ENCODE results near the gene RHBDL1.

RHBDL1 gene

DNA sequence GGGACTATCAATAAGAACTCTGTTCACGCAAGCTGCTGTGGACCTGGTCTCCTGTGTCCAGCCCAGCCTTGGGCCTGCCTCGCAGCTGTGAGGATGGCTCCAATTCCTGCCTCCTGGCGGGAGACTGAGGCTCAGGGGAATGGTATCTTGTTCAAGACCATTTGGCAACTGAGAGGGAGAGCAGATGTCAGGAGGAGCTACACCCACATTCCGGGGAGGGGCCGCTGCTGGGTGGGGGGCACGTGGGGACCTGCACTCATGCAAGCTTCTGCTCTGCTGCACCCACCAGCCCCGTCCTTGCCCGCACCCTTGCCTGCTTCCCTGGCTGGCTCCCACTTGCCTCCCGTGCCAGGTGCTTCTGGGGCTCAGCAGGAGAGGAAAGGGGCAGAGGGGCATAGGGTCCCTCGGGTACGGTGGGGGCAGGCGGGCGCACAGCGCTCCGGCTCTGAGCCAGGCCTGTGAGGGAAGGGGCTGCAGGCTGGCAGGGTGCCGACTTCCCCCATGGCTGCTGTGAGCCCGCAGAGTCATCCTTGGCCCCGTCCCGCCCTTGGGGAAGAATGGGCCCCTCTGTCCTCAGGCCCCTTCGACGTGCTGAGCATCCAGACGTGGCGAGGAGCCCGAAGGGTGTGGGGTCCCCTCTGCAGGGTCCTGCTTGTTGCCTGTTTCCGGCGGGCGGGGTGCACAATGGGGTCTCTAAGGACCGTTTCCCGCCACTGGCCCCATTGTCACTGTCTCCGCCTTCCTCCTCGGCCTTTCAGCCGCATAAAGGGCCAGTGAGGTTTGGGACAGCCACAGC lies 42.2 kb downstream of the RHBDL1 start:
- no peak for DNase-seq (ENCODE audit: low read depth in 2 of 3, low spot score in 1 of 3)

DNA sequence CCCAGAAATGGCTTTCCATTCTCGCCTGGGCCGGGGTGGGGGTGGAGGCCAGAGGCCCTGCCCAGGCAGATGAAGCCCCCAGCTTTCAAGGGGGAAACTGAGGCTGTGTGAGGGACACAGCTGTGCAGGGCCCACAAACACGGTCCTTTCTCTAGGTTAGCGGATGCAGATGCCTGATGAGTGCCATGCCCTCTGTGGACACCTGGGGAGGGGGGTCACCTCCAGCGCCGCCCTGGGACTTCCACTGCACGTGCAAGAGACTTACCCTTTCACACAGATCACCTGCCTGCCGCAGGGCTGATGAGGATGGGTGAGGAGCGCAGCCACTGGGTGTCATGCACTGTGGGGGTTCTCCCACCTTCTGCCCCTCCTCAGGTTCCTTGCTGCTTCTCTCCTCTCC lies 42.9 kb downstream of the RHBDL1 start:
- DNase-seq (ENCODE audit: low read depth in 2 of 3, low spot score in 1 of 3): no peak

DNA sequence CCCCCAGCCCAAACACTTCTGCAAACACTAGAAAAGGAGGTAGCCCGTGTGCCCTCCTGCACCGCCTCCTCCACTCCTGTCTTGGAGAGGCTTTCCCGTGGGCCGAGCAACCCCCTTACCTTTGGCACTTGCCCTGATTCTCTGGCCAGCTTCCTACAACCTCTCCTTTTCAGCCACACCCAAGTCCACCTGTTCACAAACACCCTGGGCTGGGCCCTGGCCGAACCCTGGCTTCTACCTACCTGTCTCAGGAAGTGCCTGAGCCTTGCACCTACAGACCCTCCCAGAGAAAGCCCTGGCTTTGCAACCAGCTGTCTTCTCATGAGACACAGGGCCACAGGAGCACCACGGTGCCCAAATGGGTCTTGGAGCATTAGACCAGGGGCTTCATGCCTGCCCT lies 43.5 kb downstream of the RHBDL1 start:
- no peak for DNase-seq (ENCODE audit: low read depth in 2 of 3, low spot score in 1 of 3)

DNA sequence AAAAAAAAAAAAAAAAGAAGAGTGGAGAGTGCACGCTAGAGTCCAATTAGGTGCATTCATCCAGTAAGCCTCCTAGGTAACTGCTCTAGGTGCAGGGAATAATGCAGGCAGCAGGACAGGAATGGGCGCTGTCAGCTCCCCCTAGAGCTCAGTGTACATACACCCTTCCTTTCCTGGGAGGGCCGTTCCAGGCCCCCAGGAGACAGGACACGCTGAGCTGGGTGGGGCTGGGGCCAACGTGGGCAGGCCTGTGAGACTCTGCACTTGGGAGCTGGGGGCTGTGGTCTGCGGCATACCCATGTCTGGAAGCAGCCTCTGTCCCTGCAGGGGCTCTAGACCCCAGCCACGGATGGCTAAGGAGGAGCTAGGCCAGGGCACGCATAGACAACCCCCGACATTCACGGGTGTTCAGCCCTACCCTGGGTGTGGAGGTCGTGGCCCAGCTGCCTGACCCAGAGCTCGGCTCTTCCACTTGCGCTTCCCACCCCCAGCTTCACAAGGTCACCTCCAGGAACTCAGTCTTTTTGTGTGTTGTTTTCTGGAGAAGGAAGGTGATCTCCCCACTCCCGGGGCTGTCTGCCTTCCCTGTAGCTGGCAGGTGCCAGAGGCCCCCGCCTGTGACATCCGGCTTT lies 44.5 kb downstream of the RHBDL1 start:
- no peak for DNase-seq (ENCODE audit: low read depth in 2 of 3, low spot score in 1 of 3)

DNA sequence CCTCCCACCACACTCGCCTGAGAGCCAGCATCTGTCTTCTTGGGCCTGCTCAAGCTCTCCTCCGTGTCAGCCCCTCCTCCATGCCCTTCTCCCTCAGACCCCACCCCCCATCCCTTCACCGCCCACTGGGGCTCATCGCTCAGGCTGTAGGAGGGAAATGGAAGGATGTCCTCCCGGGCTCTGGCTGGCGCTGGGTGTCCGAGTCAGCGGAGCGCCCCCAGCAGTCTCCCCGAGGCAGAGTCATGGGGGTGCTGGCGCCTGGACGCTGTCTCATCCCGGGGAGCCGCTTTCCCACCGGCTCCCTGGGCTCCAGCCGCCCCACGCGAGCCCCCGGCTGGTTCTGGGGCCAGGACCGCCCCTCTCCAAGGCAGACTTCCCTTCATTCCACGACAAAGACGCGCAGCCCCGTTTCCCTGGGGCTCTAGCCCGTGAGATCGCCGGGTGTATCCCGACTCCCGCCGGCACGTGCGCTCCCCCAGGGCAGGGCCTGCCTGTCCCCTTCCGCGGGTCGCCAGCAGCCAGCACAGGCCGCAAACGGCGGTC lies 45.0 kb downstream of the RHBDL1 start:
- peak in 1 of 3 donors; percentile 28 for DNase-seq (ENCODE audit: low read depth in 2 of 3, low spot score in 1 of 3)

DNA sequence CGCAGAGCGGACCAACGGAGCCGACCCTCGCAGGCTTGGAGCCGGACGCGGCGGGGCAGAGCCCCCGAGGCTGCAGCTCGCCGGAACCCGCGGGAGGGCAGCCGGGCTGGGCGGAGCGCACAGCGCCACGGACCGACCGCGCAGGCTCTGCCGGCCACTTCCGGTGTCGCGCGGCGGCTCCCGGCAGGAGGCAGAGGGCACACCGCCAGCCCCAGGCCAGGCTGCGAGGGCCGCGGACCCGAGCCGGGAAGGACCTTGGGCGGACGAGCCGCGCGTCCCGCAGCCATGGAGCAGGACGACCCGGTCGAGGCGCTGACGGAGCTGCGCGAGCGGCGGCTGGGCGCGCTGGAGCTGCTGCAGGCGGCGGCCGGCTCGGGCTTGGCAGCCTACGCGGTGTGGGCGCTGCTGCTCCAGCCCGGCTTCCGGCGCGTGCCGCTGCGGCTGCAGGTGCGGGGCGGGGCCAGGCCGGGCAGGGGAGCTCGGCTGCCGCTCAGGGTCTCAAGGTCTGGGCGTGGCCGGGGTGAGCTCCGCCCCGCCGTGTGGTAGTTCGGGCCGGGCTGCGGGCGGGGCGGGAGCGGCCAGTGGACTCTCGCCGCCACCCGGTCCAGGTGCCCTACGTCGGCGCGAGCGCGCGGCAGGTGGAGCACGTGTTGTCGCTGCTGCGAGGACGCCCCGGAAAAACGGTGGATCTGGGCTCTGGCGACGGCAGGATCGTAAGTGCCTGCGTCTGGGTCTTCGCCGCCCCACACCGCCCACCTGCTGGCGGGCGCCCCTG lies 45.7 kb downstream of the RHBDL1 start, which contains the start of gene ANTKMT:
Gene ANTKMT, plus strand, starts transcription at position 157 of the 775 bp plus-strand sequence. Its CDS starts 129 bp downstream, at position 286.
- peak; percentile 50 to 74 (median 52) for DNase-seq (ENCODE audit: low read depth in 2 of 3, low spot score in 1 of 3)

DNA sequence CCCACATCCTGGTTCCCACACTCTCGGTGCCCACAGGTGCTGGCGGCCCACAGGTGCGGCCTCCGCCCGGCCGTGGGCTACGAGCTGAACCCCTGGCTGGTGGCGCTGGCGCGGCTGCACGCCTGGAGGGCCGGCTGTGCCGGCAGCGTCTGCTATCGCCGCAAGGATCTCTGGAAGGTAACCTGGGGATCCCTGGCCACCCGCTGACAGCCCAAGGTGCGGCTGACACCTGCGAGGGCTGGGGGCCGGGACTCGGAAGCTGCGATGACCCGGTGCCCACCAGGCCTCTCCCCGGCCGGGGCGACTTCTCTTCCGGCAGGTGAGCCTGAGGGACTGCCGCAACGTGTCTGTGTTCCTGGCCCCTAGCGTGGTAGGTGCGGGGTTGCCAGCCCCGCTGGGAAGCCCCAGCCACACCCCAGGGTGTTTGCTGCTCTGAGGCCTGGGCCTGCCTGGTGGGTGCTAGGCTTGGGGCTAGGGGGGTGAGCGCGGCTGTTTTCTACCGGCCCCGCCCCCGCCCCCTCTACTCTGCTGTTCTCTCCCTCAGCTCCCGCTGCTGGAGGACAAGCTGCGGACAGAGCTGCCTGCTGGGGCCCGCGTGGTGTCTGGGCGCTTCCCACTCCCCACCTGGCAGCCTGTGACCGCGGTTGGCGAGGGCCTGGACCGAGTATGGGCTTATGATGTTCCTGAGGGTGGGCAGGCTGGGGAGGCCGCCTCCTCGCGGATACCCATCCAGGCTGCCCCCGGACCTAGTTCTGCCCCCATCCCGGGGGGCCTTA lies 46.5 kb downstream of the RHBDL1 start:
- DNase-seq (ENCODE audit: low read depth in 2 of 3, low spot score in 1 of 3): no peak

DNA sequence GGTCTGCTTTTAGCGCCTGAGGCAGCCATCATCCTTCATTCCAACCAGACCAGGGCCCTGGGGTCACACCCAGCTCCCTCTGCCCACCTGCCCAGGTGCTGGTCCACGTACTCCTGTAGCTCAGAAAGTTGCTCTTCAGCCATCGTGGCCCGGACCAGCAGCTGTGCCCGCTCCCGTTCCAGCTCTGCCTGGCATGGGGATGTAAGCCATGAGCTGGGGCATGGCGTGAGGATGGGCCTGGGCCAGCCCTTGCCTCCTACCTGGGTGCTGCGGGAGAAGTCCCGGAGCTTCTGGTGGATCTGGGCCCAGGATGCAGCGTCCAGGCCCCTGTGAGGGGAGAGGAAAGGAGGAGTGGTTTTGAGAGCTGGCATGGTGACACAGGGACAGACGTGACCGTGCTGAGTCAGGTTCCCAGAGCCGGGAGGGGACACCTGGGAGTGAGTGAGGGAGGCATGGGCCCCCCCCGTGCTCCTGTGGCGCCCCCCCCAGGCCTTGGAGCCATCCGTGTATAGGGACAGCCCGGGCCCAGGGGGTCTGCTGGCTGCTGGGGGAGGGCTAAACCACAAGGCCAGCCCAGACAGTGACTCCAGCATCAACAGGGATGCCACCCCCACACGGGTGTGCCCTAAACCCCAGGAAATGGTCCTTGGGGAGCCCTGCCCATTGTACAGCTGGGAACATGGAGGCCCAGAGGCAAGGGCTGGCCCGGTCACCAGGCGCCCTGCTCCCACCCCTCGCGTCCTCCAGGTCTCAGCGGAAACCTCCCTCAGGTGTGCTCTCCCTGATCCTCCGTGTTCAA lies 47.6 kb downstream of the RHBDL1 start:
- no peak for DNase-seq (ENCODE audit: low read depth in 2 of 3, low spot score in 1 of 3)

DNA sequence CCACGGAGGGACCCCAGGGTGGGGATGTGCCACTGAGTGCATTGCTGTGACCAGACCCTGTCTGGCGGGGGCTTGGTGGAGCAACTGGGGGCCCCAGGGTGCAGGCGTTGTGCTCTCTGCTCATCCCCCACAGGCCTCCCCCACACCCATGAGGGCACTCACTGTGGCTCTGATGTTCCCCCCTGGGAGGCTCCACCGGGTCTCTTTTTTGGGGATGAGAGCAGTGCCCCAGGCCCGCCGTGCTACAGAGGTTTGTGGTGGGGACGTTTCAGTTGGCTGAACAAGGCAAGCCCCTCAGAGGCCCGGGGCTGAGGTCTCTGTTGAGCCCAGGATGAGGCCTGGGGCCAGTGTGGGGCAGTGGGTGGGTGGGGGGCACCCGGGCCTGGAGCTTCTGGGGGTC lies 48.2 kb downstream of the RHBDL1 start:
- no peak for DNase-seq (ENCODE audit: low read depth in 2 of 3, low spot score in 1 of 3)

DNA sequence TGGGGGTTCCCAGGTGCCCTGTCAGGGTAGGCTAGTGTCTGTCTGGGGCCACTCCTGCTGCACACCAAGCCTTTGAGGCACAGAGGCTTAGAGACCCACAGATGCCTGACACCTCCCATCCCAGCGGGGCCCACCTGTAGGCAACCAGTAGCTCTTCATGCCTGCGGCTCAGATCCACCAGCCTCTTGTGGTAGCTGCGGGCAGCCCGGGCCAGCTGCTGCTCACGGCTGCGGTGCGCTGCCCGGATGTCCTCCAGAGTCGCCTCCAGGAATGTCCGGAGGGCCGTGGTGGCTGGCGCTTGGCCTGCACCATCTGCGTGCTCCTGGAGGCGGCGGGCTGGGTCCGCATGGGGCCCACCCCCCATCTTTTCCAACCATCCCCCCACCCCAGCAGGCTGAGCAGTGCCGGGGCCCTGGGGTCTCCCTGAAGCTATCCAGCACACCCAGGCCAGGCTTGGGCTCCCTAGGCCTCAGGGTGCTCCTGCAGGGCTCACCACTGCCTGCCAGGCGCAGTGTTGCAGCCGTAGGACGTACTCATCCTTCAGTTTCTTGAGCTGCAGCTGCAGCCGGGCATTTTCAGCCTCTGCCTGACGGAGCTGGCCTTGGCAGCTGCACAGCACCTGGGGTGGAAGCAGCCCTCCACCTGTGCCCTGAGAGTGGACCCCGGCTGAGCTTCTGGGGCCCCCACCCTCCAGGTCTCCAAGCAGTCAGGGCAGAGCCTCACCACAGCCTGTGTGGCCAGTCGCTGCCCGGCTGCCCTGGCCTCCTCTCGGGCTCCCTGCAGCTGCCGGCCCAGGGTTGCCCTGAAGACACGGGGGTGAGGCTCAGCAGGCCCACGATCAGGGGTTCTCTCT lies 48.9 kb downstream of the RHBDL1 start:
- no peak for DNase-seq (ENCODE audit: low read depth in 2 of 3, low spot score in 1 of 3)

DNA sequence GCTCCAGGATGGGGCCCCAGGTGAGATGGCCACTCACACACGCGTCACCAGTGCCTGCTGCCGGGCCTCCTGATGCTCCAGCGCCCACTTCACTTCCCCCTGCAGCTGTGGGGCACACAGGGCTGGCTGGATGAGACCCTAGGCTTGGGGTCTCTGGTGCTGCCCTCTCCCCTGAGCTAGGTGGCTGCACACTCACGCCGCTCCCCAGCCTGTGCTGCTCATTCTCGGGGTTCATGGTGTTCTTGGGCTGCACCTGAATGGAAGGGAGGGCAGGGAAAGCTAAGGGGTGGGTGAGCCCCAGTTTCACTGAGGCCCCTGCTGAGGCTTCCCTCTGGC lies 49.5 kb downstream of the RHBDL1 start:
- no peak for DNase-seq (ENCODE audit: low read depth in 2 of 3, low spot score in 1 of 3)

DNA sequence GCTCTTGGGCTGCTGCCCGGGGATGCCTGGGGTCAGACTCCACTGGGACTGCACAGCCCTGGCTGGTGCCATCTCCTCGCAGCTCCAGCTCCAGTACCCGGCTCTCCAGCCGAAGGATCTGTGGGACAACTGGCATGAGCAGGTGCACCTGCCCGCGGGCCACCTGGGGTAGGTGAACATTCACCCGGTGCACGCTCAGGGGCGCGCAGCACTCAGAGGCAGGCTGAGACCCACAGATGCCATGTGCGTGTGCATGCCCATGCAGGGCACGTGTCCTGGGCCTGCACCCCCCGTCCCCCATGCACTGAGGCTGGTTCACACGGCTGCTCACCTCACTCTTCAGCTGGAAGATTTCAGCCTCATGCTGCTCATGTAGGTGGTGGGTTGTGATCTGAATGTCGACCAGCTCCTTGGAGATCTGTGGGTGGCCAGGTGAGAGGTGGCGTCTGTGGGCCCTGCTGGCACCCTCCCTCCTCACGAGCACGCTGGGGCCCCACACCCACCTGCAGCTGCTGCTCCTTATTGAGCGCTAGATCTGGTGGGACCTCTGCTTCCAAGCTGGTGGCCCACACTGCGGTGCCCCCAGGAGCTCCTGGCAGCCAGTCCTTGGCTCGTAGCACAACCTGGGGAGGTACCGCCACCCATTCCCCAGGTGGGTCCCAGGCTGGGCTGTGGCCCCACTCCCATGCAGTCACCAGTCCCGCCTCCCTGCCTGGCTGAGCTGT lies 50.2 kb downstream of the RHBDL1 start:
- DNase-seq (ENCODE audit: low read depth in 2 of 3, low spot score in 1 of 3): no peak

DNA sequence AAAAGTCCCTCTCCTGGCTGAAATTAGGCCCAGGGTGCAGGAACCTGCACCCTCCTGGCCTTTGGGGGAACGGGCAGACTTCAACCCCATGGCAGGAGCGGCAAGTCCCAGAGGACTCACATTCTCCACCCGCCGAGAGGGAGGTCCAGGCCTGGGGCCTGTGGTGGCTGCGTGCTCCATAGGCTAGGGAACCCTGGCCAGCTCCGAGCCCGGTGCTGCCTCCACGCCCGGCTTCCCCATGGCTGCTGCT lies 50.6 kb downstream of the RHBDL1 start:
- DNase-seq (ENCODE audit: low read depth in 2 of 3, low spot score in 1 of 3): no peak

DNA sequence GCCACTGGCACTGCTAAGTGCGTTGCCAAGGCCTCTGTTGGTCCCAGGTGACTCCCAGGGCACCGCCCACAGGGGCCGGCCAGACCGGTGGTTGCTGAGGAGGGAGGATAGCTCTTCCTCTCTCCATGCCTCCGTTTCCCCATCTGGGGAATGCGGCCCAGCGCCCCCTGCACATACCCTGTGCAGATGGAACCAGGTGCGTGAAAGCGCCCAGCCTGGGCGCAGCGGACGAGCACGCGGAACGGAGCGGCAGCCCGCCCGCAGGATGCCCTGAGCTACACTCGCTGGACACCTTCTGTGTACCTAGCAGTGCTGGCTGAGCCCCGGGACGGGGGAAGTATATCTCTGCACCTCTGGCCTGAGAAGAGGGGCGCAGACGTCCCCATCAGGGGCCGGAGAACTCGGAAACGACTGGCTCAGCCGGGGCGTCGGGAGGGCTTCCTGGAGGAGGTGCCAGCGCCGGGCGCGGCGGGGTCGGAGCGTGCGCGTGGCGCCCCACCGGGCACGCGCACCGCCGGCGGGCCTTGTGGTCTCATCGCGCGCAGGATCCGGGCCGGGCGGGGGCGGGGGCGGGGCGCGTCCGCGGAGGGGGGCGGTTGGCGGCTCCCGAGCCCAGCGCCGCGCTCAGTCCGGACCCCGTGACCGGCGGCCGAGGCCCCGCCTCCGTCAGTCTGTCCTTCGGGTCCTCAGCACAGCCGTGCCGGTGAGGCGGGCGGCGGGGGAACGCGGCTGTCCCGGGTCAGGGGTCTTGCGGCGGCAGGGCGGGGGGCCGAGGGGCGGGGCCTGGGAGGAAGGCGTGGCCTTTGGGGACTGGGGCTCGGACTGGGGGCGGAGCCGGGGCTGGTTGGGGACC lies 51.2 kb downstream of the RHBDL1 start, which contains the start of the genes CCDC78 and HAGHL:
Gene CCDC78, minus strand, starts transcription at position 6 of the 853 bp plus-strand sequence. CDS start 76 bp downstream, outside the sequence.
Gene HAGHL, plus strand, starts transcription at position 669 of the 853 bp plus-strand sequence. CDS start 404 bp downstream, outside the sequence.
- no peak for DNase-seq (ENCODE audit: low read depth in 2 of 3, low spot score in 1 of 3)

DNA sequence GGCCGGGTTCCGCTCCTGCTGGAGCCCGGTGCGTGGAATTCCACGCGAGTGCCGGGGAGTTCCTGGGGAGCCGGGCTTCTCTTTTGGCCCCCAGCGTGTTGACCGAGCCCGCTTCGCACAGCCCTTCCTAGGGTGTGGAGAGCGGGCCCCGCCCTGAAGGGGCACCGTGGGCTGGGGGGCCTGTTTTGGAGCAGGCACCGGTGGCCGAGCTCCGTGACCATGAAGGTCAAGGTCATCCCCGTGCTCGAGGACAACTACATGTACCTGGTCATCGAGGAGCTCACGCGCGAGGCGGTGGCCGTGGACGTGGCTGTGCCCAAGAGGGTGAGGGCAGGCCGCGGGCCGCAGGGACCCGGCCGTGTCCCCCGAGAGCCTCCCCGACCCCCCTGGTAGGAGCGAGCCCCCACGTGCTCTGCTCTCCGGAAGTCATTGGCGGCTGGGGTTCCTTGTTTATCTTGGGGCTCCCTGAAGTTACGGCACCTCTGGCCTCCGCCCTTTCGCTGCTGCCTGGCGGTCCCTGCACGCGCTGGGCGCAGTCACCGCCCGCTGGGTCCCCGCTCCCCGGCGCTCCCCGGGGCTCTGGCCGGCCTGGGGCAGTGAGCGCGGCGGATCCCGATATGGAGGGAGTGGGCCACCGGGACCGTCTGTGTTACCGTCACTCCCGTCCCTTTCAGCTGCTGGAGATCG lies 52.0 kb downstream of the RHBDL1 start:
- no peak for DNase-seq (ENCODE audit: low read depth in 2 of 3, low spot score in 1 of 3)

Data from stimulated activated CD4-positive, alpha-beta T cell treated with anti-CD3 and anti-CD28 coated beads, Interleukin-12 subunit alpha, Interleukin-12 subunit beta, amount 100 ng/mL, for 48 hours (primary cell).